Sigmoid colon (tissue), 7 donors: ENCODE data around the gene TRAPPC2. TPM values are rescaled to one million over a fixed set of nuclear protein-coding genes. Genes with fewer than 3 reads are reported as not detected.
"Not testable (repeated sequence)": the region's sequence is repeated elsewhere in the genome, so short reads cannot be mapped to it uniquely, and the experiment has no call there.

Source experiments
- DNase-seq: peaks from one replicate; pipeline ENCODE4 v3.0.0-alpha.2; 2019
- H3K27ac ChIP-seq, 4 donors: fragments of 200-600 bp; sonication (generic); one replicate each; pipeline ENCODE4 v1.5.1; 2016 to 2019; ENCODE audit warnings: mild to moderate bottlenecking in 1 of 4
- H3K27me3 ChIP-seq, 3 donors: fragments of 200-600 bp; sonication (generic); one replicate each; pipeline ENCODE4 v1.5.1; 2019; ENCODE audit warnings: mild to moderate bottlenecking in 1 of 3
- H3K36me3 ChIP-seq, 4 donors: fragments of 200-600 bp; sonication (generic); one replicate each; pipeline ENCODE4 v1.5.1; 2016 to 2019
- H3K4me1 ChIP-seq, 4 donors: fragments of 200-600 bp; sonication (generic); one replicate each; pipeline ENCODE4 v1.5.1; 2017 to 2019
- H3K4me3 ChIP-seq, 4 donors: fragments of 200-600 bp; sonication (generic); one replicate each; pipeline ENCODE4 v1.5.1; 2017 to 2019; ENCODE audit warnings: mild to moderate bottlenecking in 2 of 4, moderate library complexity in 1 of 4
- H3K9me3 ChIP-seq, 4 donors: fragments of 200-600 bp in 3 of 4; sonication (generic) in 3 of 4; one replicate each; pipeline versions ENCODE4 v1.5.1 to v1.6.1; 2013 to 2019
- EP300 ChIP-seq, 4 donors: sonication (generic); formaldehyde crosslinking; IDR thresholded peaks; one replicate each; pipeline ENCODE4 v1.6.1; 2017; ENCODE audit warnings: antibody characterized with exemption in 4 of 4
- POLR2A ChIP-seq, 2 donors: fragments of 450-650 bp; IDR thresholded peaks; one replicate each; pipeline ENCODE4 v1.6.1; 2016; ENCODE audit warnings: antibody characterized with exemption in 2 of 2, mild to moderate bottlenecking in 2 of 2, moderate library complexity in 2 of 2
- POLR2AphosphoS5 ChIP-seq, 4 donors: sonication (generic); formaldehyde crosslinking; IDR thresholded peaks; one replicate each; pipeline ENCODE4 v1.6.1; 2017; ENCODE audit warnings: antibody characterized with exemption in 4 of 4
- WGBS, 2 donors: extraction: QIAGEN DNeasy Blood & Tissue Kit; methylation state at CpG; one replicate each; pipeline ENCODE4 v1.1.7; 2013; 5-methylcytosine and 5-hydroxymethylcytosine counted together
- intact Hi-C: fragments of 100-400 bp; cut with DNase I; formaldehyde crosslinking; loops from one replicate; pipeline ENCODE4 v1.15.1; 2023
- polyA plus RNA-seq, 3 donors: library from polyadenylated mRNA; stranded (reverse); fragments of 200-250 nt; gene quantifications; one replicate each; pipeline ENCODE4 v1.2.3, GENCODE V29; 2013
- total RNA-seq, 4 donors: library from RNA; depleted of rRNA; stranded (reverse); fragments of >200 nt; gene quantifications; one replicate each; pipeline ENCODE4 v1.1.0, GENCODE V29; 2016
- TF ChIP-seq, protein P1 (sequence below), 4 experiments: fragments of 450-650 bp in 3 of 4; fragments of 200-600 bp in 1 of 4; IDR thresholded peaks; one replicate each; pipeline ENCODE4 v1.5.1; 2016 to 2019; ENCODE audit warnings: antibody characterized with exemption in 4 of 4, mild to moderate bottlenecking in 3 of 4, moderate library complexity in 2 of 4
- donor health status: healthy with polysubstance abuse.
- donor health status: Bipolar disorder and iron deficiency.
- donor health status: healthy.

The TRAPPC2 gene
- total and polyA plus RNA-seq, 7 donors: 5.5 to 22.8 (median 20.1) TPM

DNA sequence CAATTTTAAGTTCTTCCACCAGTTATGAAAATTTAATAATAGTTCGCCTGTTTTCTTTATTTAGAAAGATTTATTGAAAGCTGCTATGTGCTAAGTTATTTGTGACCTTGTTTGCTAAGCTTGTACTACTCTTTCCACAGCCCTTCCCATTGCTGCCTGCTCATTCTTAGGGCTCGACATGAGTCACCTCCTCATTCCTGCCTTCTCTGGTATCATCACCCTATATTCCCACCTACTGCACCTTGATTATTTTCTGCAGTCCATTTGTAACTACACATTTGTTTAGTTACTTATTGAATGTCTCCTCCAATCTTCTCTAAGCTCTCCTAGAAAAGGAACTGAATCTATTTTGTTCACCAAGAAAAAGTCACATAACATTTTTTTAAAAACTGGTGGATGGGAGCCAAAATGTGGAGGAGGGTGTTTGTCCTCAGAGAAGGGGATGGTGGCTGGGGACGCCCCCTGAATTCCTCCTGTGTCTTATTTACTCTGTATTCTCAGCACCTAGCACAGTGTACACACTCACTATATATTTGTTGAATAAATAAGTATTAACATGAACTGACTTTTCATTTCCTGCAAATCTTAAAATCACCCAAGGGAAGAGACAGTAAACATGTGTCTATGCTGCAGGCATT lies 49.2 kb downstream of the TRAPPC2 start:
- Histone ChIP-seq H3K4me3 (no peak overlapping the region), H3K4me1 (peaks cover 0 to 9% (median 0%) of the 10 kb centered on the region in 4 donors), H3K9me3 (no peaks in the 10 kb centered on the region), H3K27me3 (peaks cover 0 to 4% (median 0%) of the 10 kb centered on the region in 3 donors), H3K27ac (no peak overlapping the region), H3K36me3 (no peaks in the 10 kb centered on the region)
- 36 to 76% methylated on average over 3 of the region's 3 CpGs for WGBS, 2 donors
- no peak for DNase-seq
- intact Hi-C loops: no loop called here
- TF ChIP-seq, protein P1, sequence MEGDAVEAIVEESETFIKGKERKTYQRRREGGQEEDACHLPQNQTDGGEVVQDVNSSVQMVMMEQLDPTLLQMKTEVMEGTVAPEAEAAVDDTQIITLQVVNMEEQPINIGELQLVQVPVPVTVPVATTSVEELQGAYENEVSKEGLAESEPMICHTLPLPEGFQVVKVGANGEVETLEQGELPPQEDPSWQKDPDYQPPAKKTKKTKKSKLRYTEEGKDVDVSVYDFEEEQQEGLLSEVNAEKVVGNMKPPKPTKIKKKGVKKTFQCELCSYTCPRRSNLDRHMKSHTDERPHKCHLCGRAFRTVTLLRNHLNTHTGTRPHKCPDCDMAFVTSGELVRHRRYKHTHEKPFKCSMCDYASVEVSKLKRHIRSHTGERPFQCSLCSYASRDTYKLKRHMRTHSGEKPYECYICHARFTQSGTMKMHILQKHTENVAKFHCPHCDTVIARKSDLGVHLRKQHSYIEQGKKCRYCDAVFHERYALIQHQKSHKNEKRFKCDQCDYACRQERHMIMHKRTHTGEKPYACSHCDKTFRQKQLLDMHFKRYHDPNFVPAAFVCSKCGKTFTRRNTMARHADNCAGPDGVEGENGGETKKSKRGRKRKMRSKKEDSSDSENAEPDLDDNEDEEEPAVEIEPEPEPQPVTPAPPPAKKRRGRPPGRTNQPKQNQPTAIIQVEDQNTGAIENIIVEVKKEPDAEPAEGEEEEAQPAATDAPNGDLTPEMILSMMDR (IDR thresholded peaks at IDR 0.05): no peak
- TF ChIP-seq POLR2AphosphoS5 (IDR thresholded peaks at IDR 0.05): no peak
- TF ChIP-seq POLR2A (IDR thresholded peaks at IDR 0.05): no peak
- no peak for TF ChIP-seq EP300 (IDR thresholded peaks at IDR 0.05)

DNA sequence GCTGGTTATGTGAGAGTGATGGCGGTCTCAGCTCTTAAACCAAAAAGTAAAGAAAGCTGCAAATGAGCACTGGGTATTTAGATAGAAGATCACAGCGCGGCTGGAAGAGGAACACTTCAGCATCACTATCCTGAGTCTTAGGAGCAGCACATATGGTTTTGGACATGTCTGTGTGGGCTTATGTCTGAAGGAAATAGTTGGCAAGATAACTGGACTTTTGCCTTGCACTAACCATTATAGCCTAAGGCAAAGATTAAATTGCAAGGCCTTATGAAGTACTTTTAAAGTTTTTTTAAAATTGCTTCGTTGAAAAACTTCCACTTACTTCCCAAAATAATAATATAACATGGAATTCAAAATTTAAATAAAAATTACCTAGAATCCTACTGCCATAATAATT lies 50.1 kb downstream of the TRAPPC2 start:
- H3K9me3 ChIP-seq: no peaks in the 10 kb centered on the region
- no peaks in the 10 kb centered on the region for H3K36me3 ChIP-seq
- peaks cover 0 to 9% (median 0%) of the 10 kb centered on the region in 4 donors for H3K4me1 ChIP-seq
- 90 to 96% methylated on average over 4 of the region's 4 CpGs for WGBS, 2 donors
- intact Hi-C loops: no loop called here
- no peak for DNase-seq
- TF ChIP-seq, protein P1 (IDR thresholded peaks at IDR 0.05): no peak
- TF ChIP-seq POLR2A (IDR thresholded peaks at IDR 0.05): no peak
- H3K27ac ChIP-seq: no peak overlapping the region
- no peak overlapping the region for H3K4me3 ChIP-seq
- peaks cover 0 to 4% (median 0%) of the 10 kb centered on the region in 3 donors for H3K27me3 ChIP-seq

DNA sequence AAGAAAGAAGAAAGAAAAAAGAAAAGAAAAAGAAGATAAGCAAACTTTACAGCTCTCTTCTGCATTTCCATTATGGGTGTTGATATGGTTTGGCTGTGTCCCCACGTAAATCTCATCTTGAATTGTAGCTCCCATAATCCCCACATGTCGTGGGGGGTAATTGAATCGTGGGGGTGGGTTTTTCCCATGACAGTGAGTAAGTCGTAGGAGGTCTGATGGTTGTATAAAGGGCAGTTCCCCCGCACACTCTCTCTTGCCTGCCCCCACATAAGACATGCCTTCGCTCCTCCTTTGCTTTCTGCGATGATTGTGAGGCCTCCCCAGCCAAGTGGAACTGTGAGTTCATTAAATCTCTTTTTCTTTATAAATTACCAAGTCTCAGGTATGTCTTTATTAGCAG lies 52.8 kb downstream of the TRAPPC2 start:
- 92 to 93% methylated on average over 7 of the region's 7 CpGs for WGBS, 2 donors
- intact Hi-C loops: no loop called here
- TF ChIP-seq, protein P1 (IDR thresholded peaks at IDR 0.05): no peak
- TF ChIP-seq POLR2AphosphoS5 (IDR thresholded peaks at IDR 0.05) (no peak), EP300 (IDR thresholded peaks at IDR 0.05) (no peak), POLR2A (IDR thresholded peaks at IDR 0.05) (no peak)

DNA sequence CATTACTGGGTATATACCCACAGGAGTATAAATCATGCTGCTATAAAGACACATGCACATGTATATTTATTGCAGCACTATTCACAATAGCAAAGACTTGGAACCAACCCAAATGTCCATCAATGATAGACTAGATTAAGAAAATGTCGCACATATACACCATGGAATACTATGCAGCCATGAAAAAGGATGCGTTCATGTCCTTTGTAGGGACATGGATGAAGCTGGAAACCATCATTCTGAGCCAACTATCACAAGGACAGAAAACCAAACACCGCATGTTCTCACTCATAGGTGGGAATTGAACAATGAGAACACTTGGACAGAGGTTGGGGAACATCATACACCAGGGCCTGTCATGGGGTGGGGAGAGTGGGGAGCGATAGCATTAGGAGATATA lies 54.7 kb downstream of the TRAPPC2 start:
- intact Hi-C loops, H3K36me3 ChIP-seq, H3K27me3 ChIP-seq, H3K4me3 ChIP-seq, H3K9me3 ChIP-seq, H3K4me1 ChIP-seq, H3K27ac ChIP-seq, DNase-seq: not testable (repeated sequence)
- 97 to 98% methylated on average over 3 to 4 of the region's 4 CpGs for WGBS, 2 donors

More for the DNA sequence above, 52.8 kb downstream of the TRAPPC2 start:
- Histone ChIP-seq H3K27ac (no peak overlapping the region), H3K4me3 (no peak overlapping the region), H3K27me3 (no peaks in the 10 kb centered on the region), H3K4me1 (no peaks in the 10 kb centered on the region), H3K9me3 (no peaks in the 10 kb centered on the region), H3K36me3 (no peaks in the 10 kb centered on the region)
- no peak for DNase-seq

DNA sequence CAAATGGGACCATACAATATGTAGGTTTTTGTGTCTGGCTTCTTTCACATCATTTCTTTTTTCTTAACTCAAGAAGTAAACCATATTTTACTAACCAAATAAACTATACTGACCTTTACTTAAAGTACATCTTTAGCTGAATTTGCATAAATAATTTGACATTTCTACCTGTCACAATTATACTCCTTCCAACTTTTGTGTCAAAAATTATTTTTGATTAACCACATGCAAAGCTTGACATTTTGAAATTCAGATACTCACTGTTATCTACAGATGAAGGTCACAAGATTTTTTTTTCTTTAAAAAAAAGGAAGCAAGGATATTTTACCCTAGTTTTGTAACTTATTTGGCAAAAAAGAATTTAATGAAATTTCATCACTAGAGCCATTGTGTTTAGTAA lies 57.5 kb downstream of the TRAPPC2 start:
- Histone ChIP-seq H3K9me3 (no peaks in the 10 kb centered on the region), H3K4me3 (no peak overlapping the region), H3K27ac (no peak overlapping the region), H3K27me3 (no peaks in the 10 kb centered on the region), H3K4me1 (no peaks in the 10 kb centered on the region), H3K36me3 (no peaks in the 10 kb centered on the region)
- intact Hi-C loops: no loop called here
- TF ChIP-seq, protein P1 (IDR thresholded peaks at IDR 0.05): no peak
- TF ChIP-seq POLR2AphosphoS5 (IDR thresholded peaks at IDR 0.05) (no peak), POLR2A (IDR thresholded peaks at IDR 0.05) (no peak), EP300 (IDR thresholded peaks at IDR 0.05) (no peak)
- no peak for DNase-seq
